Activated naive CD4-positive, alpha-beta T cell (primary cell): Measurements from ENCODE around the gene PLCH2.

ENCODE experiments used
- DNase-seq, 4 experiments: peaks; one replicate each; lab custom pipeline; 2025; lab: John Stamatoyannopoulos, UW

Gene PLCH2

DNA sequence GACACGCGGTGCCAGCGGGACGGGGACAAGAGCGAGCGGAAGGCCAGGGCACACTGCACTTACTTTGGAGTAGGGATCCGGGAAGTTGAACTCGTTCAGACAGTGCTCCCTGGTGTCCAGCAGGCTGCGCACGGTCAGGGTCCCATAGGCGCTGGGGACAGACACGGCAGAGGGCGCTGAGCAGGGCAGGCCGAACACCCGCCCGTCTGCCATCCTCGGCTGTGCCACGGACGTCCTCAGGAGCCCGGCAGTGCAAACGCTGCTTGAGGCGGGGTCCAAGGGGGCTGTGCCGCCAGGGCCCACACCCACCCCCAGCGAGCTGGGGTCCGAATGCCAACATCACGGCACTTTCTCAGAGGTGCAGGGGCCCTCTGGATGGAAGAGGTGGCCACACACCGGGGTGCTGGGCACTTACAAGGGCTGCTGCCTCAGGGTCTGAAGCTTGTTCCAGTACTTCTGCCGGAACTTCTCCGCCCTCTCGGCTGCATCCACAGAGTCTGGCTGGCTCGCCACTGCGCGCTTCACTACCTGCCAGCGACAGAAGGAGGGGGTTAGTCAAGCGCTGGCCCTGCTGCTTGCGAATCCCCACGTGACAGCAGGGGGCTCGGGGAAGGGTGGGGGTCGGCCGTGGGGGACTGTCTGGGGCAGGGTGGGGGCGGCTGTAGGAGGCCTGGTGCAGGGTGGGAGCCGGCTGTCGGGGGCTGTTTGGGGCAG lies 38.0 kb downstream of the PLCH2 start:
- no peak for DNase-seq

- no peak for DNase-seq
Measured at GRCh38 chr1:2514863-2515762, 39.0 kb downstream of the PLCH2 start.

- no peak for DNase-seq
Measured at GRCh38 chr1:2515763-2516080, 39.6 kb downstream of the PLCH2 start.

GRCh38 chr1:2516124-2516523 lies 40.0 kb downstream of the PLCH2 start:
- DNase-seq: no peak

GRCh38 chr1:2516946-2517345 lies 40.9 kb downstream of the PLCH2 start:
- no peak for DNase-seq

- no peak for DNase-seq
Measured at GRCh38 chr1:2517966-2518365, 41.9 kb downstream of the PLCH2 start.

GRCh38 chr1:2518528-2518927 lies 42.4 kb downstream of the PLCH2 start:
- DNase-seq: no peak

DNA sequence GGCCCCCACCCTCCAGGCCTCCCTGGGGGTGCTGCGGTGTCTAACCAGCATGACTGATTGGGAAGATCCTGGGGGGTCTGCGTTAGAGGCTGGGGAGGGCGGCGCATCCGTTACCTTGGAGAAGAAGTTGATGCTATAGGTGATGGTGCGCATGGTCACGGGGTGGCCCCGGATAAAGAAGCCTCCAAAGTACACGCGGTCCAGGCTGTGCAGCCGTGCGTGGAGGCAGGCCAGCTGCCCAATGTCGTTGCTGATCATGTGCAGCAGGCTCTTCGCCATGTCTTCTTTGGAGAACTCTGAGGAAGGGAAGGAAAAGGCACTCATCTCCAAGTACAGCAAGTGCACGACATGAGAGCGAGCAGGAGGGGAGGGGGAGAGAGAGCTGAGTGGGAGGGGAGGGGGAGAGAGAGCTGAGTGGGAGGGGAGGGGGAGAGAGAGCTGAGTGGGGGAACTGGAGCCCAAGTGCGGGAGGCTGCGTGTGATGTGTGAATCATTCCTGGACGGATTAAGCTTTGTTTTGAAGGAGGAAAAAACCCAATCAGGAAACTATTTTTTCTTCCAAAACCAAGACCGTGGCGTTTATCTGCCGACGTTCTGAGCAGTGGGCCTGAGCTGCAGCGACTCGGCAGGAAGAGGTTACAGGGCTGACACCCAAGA lies 43.1 kb downstream of the PLCH2 start:
- DNase-seq: no peak

DNA sequence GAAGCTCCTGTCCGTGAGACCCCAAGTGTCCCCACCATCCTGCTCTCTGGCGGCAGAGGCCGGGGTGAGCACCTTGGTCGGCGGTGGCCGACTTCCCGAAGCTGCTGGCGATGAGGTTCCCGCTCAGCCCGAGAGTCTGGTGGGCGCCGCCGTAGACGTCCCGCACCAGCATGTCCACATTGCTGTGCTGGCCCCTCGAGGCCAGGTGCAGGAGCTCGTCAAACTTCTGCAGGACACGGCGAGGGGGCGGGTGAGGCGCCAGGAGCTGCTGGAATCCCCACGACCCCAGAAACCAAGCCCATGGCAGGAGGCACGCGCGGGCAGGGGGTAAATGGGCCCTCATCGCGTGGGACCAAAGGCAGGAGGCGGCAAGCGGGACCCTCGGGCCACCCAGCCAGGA lies 43.6 kb downstream of the PLCH2 start:
- no peak for DNase-seq

DNA sequence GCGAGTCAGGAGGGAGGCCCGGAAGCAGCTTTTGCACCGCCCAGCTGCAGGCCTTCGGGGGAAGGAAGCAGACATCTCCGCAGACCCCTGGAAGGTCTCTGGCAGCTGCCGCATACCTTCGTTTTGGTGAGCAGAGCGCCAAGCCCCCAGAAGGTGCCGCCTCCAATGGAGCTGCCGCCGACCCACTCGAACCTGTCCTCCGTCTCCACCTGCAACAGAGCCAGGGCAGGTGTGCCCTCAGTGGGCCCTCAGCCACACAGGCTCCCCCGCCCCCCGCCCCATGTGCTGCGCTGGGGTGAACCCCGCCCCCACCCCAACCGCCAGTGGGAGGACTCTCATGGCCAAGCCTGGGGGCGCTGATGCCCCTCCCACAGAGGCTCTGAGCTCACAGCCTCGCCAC lies 44.1 kb downstream of the PLCH2 start:
- no peak for DNase-seq

DNA sequence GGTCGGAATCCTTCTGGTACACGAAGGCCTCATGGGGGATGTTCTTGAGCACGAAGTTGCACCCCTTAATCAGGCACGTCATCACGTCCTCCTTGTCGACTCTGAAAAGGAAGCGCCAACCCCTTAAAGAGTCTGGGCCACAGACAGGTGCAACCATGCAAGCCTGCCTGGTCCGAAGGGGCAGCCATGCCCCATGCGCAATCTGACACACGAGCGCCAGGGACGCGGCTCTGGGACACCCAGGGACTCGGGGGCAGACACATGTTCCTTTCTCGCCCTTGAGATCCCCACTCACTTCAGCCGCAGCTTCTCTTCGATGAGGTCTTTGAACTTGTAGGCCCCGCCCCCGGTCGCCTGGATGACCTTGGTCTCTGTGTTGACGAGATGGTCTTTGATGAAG lies 44.7 kb downstream of the PLCH2 start:
- no peak for DNase-seq

GRCh38 chr1:2522230-2522629 lies 46.1 kb downstream of the PLCH2 start:
- no peak for DNase-seq

DNA sequence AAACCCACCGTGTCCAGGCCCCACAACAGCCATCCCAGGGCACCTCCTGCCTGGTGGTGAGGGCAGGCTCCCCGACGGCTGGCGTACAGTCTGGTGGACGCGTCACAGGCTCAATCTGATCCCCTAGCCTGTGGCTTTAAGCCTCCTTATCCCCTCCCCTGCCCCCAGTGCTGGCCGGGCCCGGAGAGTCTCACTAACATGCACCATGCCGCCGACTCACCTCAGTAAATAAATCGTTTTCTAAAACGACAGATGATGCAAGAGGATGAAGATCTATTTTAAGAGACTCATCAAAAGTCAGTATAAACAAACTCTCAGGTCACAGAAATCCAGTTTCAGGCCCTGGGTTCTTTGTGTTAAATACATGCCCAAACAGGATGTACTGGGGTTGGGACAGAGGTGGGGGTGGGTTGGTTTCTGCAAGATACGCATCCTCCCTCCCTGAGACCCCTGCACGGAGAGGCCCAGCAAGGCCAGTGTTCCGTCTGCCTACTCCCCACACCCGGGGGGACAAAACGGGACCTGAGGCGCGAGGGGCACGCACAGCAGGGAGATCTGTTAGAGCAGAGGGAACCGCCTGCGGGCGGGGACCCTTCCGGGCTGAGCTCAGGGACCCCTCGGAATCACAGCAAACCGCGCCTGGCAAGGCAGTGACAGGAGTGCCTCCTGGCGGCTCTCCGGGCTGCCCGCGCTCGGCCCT lies 47.3 kb downstream of the PLCH2 start:
- DNase-seq: no peak

DNA sequence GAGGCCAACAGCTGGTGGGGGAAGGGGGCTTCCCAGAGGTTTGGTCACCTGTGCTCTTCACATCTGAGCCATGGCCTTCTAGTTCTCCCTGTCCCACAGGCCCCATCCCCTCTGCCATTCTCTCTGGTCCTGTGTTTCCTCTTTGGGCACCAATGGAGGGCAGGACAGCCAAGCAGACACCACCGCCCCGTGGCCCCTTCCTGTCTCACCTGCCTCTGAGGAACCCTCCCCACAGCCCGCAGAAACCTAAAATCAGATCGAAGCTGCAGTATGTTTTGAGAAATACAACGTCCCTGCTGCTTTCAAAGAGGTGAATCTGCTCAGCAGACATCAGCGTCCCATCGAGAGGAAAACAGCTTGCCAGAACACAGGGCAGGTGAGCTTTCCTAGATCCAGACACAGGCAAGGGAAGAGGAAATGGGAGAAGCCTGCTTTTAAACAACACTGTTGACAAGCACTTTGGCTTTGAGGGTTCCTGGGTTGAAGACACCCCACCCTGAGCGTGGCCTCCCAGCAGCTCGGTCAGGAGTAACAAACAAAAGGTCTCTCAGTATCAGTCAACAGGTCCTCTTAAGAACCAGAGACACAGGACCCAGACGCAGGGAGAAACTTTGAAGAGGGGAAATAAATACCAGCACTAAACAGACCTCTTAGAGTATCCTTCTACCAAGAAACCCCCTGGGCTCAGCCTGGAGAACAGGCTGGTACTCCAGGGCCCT lies 48.0 kb downstream of the PLCH2 start:
- peak in 2 of 4 experiments; percentile 32 to 42 for DNase-seq

GRCh38 chr1:2525572-2525919 lies 49.5 kb downstream of the PLCH2 start:
- DNase-seq: no peak

GRCh38 chr1:2525920-2526823 lies 50.1 kb downstream of the PLCH2 start, which contains the start of gene PANK4:
Gene PANK4, minus strand, starts transcription at chr1:2526596. Its CDS starts 9 bp downstream, at chr1:2526587.
- peak; percentile 64 to 86 (median 82) for DNase-seq

GRCh38 chr1:2526824-2527555 lies 50.9 kb downstream of the PLCH2 start:
- peak in 1 of 4 experiments; percentile 34 for DNase-seq

DNA sequence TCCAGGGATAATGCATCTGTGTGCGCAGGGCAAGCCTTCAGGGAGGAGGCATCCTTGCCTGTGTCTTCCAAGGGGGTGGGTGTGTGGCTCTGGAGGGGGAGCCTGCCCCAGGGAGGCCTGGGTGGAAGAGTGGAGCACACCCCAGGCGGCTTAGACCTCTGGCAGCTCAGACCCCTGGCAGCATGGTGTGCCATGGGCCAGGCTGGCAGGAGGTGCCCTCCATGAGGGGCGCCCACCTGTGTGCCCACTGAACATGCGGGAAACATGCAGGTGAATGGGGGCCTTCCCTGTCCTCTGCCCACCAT lies 51.4 kb downstream of the PLCH2 start:
- no peak for DNase-seq

GRCh38 chr1:2528016-2528415 lies 51.9 kb downstream of the PLCH2 start:
- DNase-seq: no peak

DNA sequence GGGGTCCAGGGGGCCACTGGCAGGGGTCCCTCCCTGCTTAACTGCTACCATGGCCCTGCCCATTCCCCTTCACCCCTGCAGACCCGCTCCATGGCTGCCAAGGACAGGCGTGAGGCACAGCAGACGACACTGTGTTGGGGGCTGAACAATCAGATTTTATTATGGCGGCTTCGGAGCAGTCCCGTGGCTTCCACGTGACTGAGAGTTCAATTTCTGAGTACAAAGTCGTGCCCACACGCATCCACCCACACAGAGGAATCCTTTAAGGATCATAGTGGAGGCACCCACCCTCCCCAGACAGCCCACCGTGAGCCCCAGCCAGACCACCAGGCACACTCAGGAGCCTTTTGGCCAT lies 52.5 kb downstream of the PLCH2 start:
- no peak for DNase-seq
